Measurements from ENCODE around the gene FDXR.
"Not testable (repeated sequence)": the region's sequence is repeated elsewhere in the genome, so short reads cannot be mapped to it uniquely, and the experiment has no call there.

The FDXR gene, protein sequence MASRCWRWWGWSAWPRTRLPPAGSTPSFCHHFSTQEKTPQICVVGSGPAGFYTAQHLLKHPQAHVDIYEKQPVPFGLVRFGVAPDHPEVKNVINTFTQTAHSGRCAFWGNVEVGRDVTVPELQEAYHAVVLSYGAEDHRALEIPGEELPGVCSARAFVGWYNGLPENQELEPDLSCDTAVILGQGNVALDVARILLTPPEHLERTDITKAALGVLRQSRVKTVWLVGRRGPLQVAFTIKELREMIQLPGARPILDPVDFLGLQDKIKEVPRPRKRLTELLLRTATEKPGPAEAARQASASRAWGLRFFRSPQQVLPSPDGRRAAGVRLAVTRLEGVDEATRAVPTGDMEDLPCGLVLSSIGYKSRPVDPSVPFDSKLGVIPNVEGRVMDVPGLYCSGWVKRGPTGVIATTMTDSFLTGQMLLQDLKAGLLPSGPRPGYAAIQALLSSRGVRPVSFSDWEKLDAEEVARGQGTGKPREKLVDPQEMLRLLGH

GRCh38 chr17:74872313-74873036 lies at the start of gene FDXR:
Gene FDXR (minus strand): TSS chr17:74872994. CDS start chr17:74872944, 50 bp downstream.
- no peak for DNase-seq (ENCODE audit: low spot score)

DNA sequence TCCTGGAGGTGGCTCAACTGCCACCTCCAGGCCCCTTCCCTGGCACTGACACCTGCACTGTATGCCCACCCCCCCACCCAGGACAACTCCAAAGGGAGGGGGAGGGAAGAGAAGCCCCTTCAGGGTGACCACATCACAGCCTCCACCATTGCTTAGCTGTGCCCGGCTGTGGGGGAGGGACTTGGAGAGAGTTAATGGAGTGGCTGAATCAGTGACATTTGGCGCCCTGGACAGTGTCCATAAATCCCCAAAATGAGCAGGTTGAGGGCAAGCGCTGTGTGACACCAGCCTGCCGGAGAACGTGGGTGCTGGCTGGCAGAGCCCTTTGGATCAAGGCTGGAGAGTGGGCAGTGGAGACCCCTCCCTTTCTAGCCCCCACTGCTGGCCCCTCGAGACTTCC lies 49.4 kb upstream of the FDXR start:
- DNase-seq (ENCODE audit: low spot score) = no peak

DNA sequence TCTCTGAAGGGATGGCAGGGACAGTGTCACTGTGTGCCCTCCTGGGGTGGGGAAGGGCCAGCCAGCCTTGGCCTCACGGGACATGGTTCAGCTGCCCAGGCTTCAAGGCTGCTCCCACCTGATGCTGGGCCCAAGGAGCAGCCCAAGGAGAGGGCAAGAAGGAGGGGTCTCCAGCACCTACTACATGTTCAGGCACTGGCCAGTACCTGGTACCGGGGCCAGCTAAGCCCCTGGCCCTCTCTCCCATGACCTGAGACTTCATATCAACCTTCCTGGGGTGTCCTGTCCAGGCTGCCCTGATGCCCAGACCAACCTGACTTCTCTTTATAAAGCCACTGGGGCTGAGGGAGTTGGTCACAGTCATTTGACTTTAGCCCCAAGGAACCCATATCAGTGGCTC lies 49.0 kb upstream of the FDXR start:
- no peak for DNase-seq (ENCODE audit: low spot score)

DNA sequence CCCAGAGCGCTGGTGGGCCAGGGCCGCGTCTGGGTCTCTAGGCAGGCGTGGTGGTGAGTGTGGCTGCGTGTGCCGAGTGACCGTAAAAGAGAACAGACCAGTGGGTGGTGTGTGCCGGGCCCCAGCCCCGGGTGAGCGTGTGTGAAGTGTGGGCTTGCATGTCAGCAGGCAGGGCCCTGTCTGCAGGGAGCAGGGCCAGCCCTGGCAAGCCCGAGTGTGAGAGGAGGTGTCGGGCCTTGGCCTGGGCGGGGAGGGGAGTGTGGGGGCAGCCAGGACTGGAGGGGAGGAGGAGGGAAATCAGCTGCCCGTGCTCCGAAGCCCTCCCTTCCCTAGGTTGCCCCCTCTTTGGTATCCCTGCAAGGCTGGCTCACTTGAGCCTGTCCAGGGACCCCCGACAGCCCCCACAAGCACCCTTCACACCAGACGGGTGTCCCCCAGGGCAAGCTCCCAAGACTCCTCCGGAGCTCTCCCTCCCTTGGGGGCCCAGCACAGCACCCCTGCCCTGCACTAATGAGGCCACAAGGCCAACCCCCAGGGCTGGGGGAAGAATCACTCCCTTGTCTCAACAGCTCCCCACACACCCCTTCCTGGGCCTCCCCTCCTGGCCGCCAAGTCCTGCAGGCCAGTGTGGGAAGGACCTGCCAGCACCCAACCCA lies 48.4 kb upstream of the FDXR start:
- no peak for DNase-seq (ENCODE audit: low spot score)

DNA sequence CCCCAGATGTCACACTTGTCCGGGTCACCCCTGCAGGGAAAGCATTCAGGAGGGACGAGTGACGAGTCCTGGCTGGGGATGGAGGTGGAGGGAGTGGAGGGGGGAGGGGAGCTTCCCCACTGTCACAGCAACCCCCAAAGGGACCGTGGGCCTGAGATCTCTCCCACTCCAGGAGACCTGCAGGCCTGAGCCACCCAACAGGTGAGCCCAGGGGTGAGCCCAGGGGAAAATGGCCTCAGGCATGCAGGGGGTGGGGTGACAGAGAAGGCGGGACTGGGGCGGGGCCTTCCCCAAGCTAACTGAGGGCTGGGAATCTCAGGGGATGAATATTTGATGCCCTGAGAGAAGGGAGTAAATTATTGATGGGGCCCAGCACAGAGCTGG lies 47.8 kb upstream of the FDXR start:
- DNase-seq (ENCODE audit: low spot score) = no peak

- DNase-seq (ENCODE audit: low spot score) = no peak
Observed at GRCh38 chr17:74920306-74920620, 47.5 kb upstream of the FDXR start.

GRCh38 chr17:74919440-74920305 lies 46.9 kb upstream of the FDXR start:
- DNase-seq (ENCODE audit: low spot score) = no peak

- no peak for DNase-seq (ENCODE audit: low spot score)
Observed at GRCh38 chr17:74918906-74919305, 46.1 kb upstream of the FDXR start.

- no peak for DNase-seq (ENCODE audit: low spot score)
Observed at GRCh38 chr17:74917430-74917829, 44.6 kb upstream of the FDXR start.

GRCh38 chr17:74916851-74917199 lies 44.0 kb upstream of the FDXR start:
- DNase-seq (ENCODE audit: low spot score) = no peak

- no peak for DNase-seq (ENCODE audit: low spot score)
Observed at GRCh38 chr17:74916136-74916850, 43.5 kb upstream of the FDXR start.

DNA sequence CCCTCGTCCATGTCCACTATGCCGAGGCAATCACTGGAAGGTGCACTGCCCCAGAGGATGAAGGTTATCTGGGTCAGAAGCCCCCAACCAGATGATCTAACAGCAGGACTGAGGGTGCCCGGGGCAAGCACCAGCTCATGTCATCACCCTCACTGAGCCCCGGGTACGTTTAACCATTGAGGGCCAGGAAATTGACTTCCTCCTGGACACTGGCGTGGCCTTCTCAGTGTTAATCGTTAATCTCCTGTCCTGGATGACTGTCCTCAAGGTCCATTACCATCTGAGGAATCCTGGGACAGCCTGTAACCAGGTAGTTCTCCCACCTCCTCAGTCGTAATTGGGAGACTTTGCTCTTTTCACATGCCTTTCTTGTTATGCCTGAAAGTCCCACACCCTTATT lies 38.6 kb upstream of the FDXR start:
- DNase-seq (ENCODE audit: low spot score) = not testable (repeated sequence)

- DNase-seq (ENCODE audit: low spot score) = not testable (repeated sequence)
Observed at GRCh38 chr17:74909097-74909496, 36.3 kb upstream of the FDXR start.

DNA sequence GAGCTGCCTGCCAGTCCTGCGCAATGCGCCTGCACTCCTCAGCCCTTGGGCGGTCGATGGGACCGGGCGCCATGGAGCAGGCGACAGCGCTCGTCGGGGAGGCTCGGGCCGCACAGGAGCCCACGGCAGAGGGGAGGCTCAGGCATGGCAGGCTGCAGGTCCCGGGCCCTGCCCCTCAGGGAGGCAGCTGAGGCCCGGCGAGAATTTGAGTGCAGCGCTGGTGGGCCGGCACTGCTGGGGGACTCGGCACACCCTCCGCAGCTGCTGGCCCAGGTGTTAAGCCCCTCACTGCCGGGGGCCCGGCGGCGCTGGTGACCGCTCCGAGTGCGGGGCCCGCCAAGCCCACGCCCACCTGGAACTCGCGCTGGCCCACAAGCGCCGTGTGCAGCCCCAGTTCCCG lies 34.2 kb upstream of the FDXR start:
- no peak for DNase-seq (ENCODE audit: low spot score)

DNA sequence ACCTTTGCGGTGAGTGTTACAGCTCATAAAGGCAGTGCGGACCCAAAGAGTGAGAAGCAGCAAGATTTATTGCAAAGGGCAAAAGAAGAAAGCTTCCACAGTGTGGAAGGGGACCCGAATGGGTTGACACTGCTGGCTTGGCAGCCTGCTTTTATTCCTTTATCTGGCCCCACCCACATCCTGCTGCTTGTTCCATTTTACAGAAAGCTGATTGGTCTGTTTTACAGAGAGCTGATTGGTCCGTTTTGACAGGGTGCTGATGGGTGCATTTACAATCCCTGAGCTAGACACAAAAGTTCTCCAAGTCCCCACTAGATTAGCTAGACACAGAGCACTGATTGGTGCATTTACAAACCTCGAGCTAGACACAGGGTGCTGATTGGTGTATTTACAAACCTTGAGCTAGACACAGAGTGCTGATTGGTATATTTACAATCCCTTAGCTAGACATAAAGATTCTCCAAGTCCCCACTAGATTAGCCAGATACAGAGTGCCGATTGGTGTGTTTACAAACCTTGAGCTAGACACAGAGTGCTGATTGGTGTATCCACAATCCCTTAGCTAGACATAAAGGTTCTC lies 33.5 kb upstream of the FDXR start:
- DNase-seq (ENCODE audit: low spot score) = not testable (repeated sequence)

- DNase-seq (ENCODE audit: low spot score) = no peak
Observed at GRCh38 chr17:74904687-74905409, 32.1 kb upstream of the FDXR start.

DNA sequence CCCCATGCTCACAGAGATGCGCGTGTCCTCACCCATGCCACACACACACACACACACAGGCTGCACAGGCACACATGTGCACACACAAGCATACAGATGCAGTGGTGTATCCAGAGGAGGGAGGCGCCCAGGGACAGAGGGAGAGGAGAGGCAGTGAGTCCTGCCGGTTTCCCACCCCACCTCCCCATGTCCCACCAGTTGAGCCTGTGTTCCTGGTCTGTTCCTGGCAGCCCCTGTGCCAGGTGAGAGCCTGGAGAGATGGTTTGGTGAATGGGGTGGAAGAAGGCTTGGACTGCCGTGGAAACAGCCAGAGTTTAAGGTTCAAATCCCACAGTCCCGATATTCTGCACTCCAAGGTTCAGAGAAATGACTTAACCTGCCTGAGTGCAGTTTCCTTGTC lies 30.9 kb upstream of the FDXR start:
- no peak for DNase-seq (ENCODE audit: low spot score)

GRCh38 chr17:74903034-74903433 lies 30.2 kb upstream of the FDXR start:
- DNase-seq (ENCODE audit: low spot score) = no peak

DNA sequence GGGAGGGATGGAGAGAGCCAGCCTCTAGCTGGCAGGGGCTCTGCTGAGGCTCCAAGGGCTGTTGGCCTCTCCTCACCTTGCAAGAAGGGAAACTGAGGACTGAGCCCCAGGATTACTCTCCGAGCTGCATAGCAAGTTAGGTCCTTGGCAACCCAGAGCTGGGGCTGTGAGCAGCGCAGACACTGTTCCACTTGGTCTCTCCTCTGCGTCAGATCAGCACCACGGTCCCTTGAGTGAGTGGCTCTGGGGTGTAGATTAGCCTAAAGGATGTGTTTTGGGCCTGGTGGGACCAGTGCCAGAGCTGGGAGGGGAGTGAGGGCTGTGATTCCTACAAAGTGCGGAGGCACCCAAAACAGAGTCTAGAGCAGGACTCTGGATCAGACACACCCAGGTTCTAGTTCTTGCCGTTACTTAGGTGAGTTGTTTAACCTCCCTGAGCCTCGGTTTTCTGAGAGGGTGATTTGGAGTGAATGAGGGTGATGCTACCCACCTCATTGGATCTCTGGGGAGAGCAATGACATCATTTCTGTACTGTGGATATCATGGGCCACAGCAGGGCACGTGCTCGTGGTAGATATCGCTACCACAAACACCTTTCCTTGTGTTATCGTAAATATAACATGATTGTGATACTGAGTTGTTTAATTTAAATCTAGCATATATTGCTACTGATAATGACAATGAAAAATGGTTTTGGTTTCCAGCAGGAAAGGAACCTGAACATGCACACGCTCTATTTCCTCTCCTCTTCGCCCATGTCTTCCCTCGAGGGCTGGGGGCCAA lies 28.8 kb upstream of the FDXR start:
- no peak for DNase-seq (ENCODE audit: low spot score)

- no peak for DNase-seq (ENCODE audit: low spot score)
Observed at GRCh38 chr17:74900208-74900607, 27.4 kb upstream of the FDXR start.
